Prostate gland (tissue), 2 donors: ENCODE data around the gene VSIG10L2. TPM values are rescaled to one million over a fixed set of nuclear protein-coding genes. Genes with fewer than 3 reads are reported as not detected.

Experiments used
- DNase-seq: peaks from one replicate; pipeline ENCODE4 v3.0.0-alpha.2; 2019; ENCODE audit warnings: low spot score
- H3K27ac ChIP-seq, 2 donors: fragments of 200-600 bp; sonication (generic); 2 replicates each; pipeline ENCODE4 v1.5.1; 2017 to 2019
- H3K27me3 ChIP-seq: fragments of 200-600 bp; sonication (generic); replicated peaks from 2 replicates; pipeline ENCODE4 v1.5.1; 2019; ENCODE audit not compliant: insufficient read depth
- H3K36me3 ChIP-seq, 2 donors: fragments of 200-600 bp; sonication (generic); 1 replicate in 1 of 2; 2 replicates in 1 of 2; pipeline versions ENCODE4 v1.5.1 to v1.8.1; 2017 to 2019
- H3K4me1 ChIP-seq: fragments of 200-600 bp; sonication (generic); replicated peaks from 2 replicates; pipeline ENCODE4 v1.5.1; 2019
- H3K4me3 ChIP-seq, 2 donors: fragments of 200-600 bp; sonication (generic); 2 replicates each; pipeline ENCODE4 v1.5.1; 2017 to 2019
- H3K9me3 ChIP-seq: fragments of 200-600 bp; sonication (generic); 2 replicates; pipeline ENCODE4 v1.5.1; 2017
- POLR2A ChIP-seq: fragments of 450-650 bp; IDR thresholded peaks from one replicate; pipeline ENCODE4 v1.6.1; 2016; ENCODE audit warnings: antibody characterized with exemption, mild to moderate bottlenecking
- POLR2AphosphoS5 ChIP-seq: sonication (generic); formaldehyde crosslinking; IDR thresholded peaks from one replicate; pipeline ENCODE4 v1.6.1; 2017; ENCODE audit warnings: antibody characterized with exemption
- WGBS: methylation state at CpG from one replicate; pipeline ENCODE4 v1.1.5; 2018; 5-methylcytosine and 5-hydroxymethylcytosine counted together
- intact Hi-C: fragments of 100-400 bp; cut with DNase I; formaldehyde crosslinking; loops from one replicate; pipeline ENCODE4 v1.14.2; 2022
- total RNA-seq, 2 donors: library from RNA; depleted of rRNA; stranded (reverse); fragments of >200 nt; gene quantifications; one replicate each; pipeline ENCODE4 v1.1.0, GENCODE V29; 2016
- TF ChIP-seq, protein P1 (sequence below), 4 experiments: fragments of 200-600 bp in 2 of 4; fragments of 450-650 bp in 2 of 4; sonication (generic) in 2 of 4; IDR thresholded peaks; 1 replicate in 3 of 4; 2 replicates in 1 of 4; pipeline ENCODE4 v1.5.1; 2016 to 2019; ENCODE audit warnings: antibody characterized with exemption in 4 of 4, mild to moderate bottlenecking in 2 of 4, moderate library complexity in 2 of 4

VSIG10L2 gene
- total RNA-seq, 2 donors from 2014 or later = 0.14 to 1.3 TPM

DNA sequence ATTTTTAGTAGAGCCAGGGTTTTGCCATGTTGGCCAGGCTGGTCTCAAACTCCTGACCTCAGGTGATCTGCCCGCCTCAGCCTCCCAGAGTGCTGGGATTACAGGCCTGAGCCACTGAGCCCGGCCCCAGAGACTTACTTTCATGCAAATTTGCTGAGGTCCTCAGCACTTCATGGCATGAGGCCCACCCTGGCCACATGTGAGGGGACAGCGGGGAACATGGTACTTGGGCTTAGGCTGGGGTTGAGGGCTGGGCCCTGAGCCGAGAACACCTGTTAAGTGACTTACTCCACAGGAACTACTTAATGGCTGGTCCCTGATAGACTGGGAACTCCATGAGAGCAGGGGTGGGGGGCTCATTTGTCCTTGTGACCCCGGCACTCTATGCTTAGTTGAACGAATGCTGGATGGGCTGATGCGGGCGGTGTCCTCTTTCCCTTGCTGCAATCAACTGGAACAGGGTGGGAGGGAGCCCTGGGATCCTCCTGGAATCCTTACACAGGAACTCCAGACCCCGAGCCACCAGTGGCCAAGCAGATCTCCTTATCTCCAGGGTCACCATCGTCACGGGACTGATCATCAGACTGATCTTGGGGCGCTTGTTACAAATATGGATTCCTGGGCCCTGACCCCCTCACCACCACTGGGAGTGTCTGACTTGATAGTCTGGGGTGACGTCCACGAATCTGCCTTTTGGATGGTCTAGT lies 1.0 kb downstream of the VSIG10L2 start:
- Histone ChIP-seq H3K4me3 (no peak overlapping the region), H3K9me3 (no peaks in the 10 kb centered on the region), H3K4me1 (peaks cover 9% of the 10 kb centered on the region), H3K36me3 (no peaks in the 10 kb centered on the region), H3K27me3 (no peaks in the 10 kb centered on the region), H3K27ac (no peak overlapping the region)
- 94% methylated on average over 14 of the region's 14 CpGs for WGBS
- DNase-seq = no peak
- TF ChIP-seq POLR2A (no peak), POLR2AphosphoS5 (no peak)
- TF ChIP-seq, protein P1, sequence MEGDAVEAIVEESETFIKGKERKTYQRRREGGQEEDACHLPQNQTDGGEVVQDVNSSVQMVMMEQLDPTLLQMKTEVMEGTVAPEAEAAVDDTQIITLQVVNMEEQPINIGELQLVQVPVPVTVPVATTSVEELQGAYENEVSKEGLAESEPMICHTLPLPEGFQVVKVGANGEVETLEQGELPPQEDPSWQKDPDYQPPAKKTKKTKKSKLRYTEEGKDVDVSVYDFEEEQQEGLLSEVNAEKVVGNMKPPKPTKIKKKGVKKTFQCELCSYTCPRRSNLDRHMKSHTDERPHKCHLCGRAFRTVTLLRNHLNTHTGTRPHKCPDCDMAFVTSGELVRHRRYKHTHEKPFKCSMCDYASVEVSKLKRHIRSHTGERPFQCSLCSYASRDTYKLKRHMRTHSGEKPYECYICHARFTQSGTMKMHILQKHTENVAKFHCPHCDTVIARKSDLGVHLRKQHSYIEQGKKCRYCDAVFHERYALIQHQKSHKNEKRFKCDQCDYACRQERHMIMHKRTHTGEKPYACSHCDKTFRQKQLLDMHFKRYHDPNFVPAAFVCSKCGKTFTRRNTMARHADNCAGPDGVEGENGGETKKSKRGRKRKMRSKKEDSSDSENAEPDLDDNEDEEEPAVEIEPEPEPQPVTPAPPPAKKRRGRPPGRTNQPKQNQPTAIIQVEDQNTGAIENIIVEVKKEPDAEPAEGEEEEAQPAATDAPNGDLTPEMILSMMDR (IDR thresholded peaks at IDR 0.05) = no peak
- intact Hi-C loops = no loop called here

DNA sequence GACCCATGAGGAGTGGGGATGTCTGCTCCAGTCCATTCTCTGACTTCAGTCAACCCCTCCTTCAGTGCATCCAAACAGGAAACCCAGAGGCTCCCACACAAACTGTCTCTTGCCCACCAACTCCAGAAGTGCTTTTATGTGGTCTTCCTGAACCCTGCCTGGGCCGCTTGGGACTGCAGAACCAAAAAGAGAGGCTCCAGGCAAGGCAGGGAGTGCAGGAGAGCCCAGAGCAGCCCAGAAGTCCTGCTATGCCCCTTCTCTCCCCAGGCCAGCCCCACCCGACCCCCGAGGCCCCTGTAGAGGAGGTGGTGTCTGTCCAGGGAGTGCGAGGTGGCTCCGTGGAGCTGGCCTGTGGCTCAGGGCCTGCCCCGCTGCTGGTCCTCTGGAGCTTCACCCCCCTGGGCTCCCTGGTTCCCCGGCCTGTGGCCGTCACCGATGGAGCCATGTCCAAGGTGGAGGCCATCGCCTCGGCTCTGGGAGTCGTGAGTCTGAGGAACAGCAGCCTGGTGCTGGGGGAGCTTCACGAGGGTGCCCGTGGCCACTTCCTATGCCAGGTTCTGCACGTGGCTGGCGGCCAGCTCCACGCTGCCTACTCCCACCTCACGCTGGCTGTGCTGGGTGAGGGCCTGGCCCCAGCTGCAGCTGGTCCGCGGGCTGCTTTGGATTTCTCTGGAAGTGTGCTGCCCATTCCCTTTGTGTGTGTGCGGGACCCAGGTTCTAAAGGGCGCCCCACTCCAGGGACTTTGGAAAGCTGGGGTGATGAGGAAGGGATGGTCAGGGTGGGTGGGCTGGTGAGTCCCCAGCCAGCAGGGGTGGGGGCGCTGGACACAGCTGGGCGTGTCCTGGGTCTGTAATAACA lies 1.8 kb downstream of the VSIG10L2 start:
- WGBS = 94% methylated on average over 24 of the region's 24 CpGs
- TF ChIP-seq POLR2A (no peak), POLR2AphosphoS5 (no peak)
- TF ChIP-seq, protein P1 (IDR thresholded peaks at IDR 0.05) = no peak
- intact Hi-C loops = no loop called here

DNA sequence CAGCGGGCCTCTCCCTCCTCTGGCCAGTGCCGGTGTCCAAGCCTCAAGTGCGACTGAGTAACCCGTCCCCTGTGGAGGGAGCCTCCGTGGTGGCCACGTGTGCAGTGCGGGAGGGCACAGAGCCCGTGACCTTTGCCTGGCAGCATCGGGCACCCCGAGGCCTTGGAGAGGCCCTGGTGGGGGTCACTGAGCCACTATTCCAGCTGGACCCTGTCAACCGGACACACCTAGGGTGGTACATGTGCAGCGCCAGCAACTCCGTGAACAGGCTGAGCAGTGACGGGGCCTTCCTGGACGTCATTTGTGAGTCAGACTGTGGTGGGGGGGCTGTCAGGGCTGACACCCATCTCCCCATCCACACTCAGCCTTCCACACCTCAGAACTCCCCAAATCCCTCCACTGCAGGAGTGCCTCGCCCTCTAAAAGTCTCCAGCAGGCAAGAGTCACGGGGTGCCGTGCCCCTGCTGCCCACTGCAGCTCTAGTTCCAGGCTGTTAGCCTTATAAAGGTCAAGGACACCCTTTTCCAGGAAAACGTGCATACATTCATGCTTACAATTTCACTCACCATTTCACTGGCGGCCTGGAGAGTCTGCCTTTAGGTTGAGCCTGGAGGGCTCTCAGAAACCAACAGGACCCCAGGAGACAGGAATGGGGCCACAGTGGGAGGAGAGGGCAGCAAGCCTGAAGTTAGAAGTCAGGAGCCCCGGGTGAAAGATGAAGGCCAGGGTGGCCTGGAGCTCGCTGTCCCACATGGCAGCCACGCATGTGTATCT lies 2.6 kb downstream of the VSIG10L2 start:
- TF ChIP-seq, protein P1 (IDR thresholded peaks at IDR 0.05) = no peak
- no peak for TF ChIP-seq POLR2AphosphoS5
- no peak for TF ChIP-seq POLR2A
- no peak for DNase-seq
- WGBS = 92% methylated on average over 23 of the region's 23 CpGs
- intact Hi-C loops = no loop called here
- Histone ChIP-seq H3K36me3 (no peaks in the 10 kb centered on the region), H3K4me1 (peaks cover 17% of the 10 kb centered on the region), H3K9me3 (no peaks in the 10 kb centered on the region), H3K27me3 (no peaks in the 10 kb centered on the region), H3K27ac (no peak overlapping the region), H3K4me3 (no peak overlapping the region)

More for the DNA sequence above, 1.8 kb downstream of the VSIG10L2 start:
- no peaks in the 10 kb centered on the region for H3K9me3 ChIP-seq
- peaks cover 13% of the 10 kb centered on the region for H3K4me1 ChIP-seq
- no peak overlapping the region for H3K27ac ChIP-seq
- H3K27me3 ChIP-seq = no peaks in the 10 kb centered on the region
- no peaks in the 10 kb centered on the region for H3K36me3 ChIP-seq
- no peak for DNase-seq
- H3K4me3 ChIP-seq = no peak overlapping the region

DNA sequence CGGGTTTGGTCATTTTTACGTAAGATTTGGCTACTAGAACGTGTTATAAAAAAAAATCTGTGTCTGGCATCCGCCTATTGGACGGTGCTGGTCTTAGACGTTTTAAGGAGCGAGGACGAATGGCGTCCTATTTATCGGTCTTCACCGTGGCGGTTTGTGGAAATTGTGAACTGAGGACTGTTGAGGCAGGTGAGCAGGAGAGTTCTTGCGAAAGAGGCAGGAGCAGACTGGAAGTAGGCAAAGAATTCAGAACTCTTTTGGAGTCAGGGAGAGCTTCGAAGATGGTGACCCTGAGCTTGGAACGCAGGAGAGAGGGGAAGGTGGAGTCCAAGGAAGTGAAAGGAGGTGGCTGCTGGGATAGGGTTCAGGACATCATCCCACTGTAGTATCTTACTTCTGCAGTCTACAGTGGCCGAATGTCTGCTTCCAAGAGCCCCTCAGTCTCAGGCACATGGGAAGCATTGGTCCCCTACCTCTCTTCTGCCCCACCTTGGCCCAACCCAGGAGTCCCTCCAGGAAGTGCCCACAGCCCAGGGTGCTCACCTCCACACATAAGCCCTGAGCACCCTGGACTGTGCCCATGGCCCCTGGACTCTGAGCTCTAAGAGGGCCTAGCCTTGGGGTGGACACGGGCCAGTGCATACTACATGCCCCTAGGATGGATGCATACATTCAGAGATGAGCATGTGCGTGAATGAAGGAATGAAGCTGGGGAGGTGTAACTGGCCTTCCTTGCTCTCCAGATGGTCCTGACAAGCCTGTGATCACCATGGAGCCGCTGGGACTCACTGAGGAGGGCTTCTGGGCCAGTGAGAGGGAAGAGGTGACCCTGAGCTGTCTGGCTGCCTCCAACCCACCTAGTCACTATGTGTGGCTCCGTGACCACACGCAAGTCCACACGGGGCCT lies 3.7 kb downstream of the VSIG10L2 start:
- no peak for TF ChIP-seq POLR2AphosphoS5
- TF ChIP-seq, protein P1 (IDR thresholded peaks at IDR 0.05) = no peak
- TF ChIP-seq POLR2A = no peak
- Histone ChIP-seq H3K4me1 (peaks cover 18% of the 10 kb centered on the region), H3K9me3 (no peaks in the 10 kb centered on the region), H3K27me3 (no peaks in the 10 kb centered on the region), H3K27ac (no peak overlapping the region), H3K36me3 (no peaks in the 10 kb centered on the region), H3K4me3 (no peak overlapping the region)
- DNase-seq = no peak
- WGBS = 91% methylated on average over 20 of the region's 22 CpGs
- intact Hi-C loops = loop anchor here (5.0 to 10.0 kb wide), 2 partner anchors 65 to 113 kb away; partner anchors contain the start of gene CDON
